A673 (cell line): Measurements from ENCODE around the gene LAMTOR3.

ENCODE experiments used
- CTCF ChIP-seq: fragments of 300-800, 200-600 bp; sonication (generic); conservative IDR thresholded peaks from 2 replicates; pipeline ENCODE4 v1.5.1; 2017; ENCODE audit warnings: low read depth, mild to moderate bottlenecking, antibody characterized with exemption, low read length, moderate library complexity, mixed read lengths
- EZH2 ChIP-seq: fragments of 200-600 bp; sonication (generic); IDR thresholded peaks from 2 replicates; pipeline ENCODE4 v1.6.1; 2017; ENCODE audit warnings: borderline replicate concordance, low read depth, mild to moderate bottlenecking, mixed read lengths, antibody characterized with exemption, low read length; ENCODE audit not compliant: poor library complexity, severe bottlenecking

GRCh38 chr4:99835942-99836341 is 58.3 kb downstream of the LAMTOR3 start:
- TF ChIP-seq CTCF (no peak), EZH2 (no peak)
